GM21619 (cell line): Measurements from ENCODE around the gene DLG2.
A peak's percentile ranks its signal among the peaks of the same experiment; 100 is the strongest.

ENCODE experiments used
- ATAC-seq: cut with Tn5 transposase; IDR thresholded peaks from one replicate; pipeline ENCODE4 v1.9.1; 2021; ENCODE audit not compliant: unreplicated experiment

Gene DLG2

GRCh38 chr11:84590106-84590505, 1037.0 kb downstream of the DLG2 start:
- ATAC-seq, result no peak

- ATAC-seq, result no peak
Observed at GRCh38 chr11:84588131-84588829, 1038.9 kb downstream of the DLG2 start.

- no peak for ATAC-seq
Observed at GRCh38 chr11:84583106-84583505, 1044.0 kb downstream of the DLG2 start.

GRCh38 chr11:84581083-84581482, 1046.1 kb downstream of the DLG2 start:
- no peak for ATAC-seq

- no peak for ATAC-seq
Observed at GRCh38 chr11:84580428-84580827, 1046.7 kb downstream of the DLG2 start.

- no peak for ATAC-seq
Observed at GRCh38 chr11:84573868-84574267, 1053.3 kb downstream of the DLG2 start.

GRCh38 chr11:84566671-84567070, 1060.5 kb downstream of the DLG2 start:
- ATAC-seq, result no peak

- no peak for ATAC-seq
Observed at GRCh38 chr11:84564867-84565184, 1062.3 kb downstream of the DLG2 start.

- ATAC-seq, result peak; percentile 94
Observed at GRCh38 chr11:84564180-84564866, 1062.8 kb downstream of the DLG2 start.

GRCh38 chr11:84563356-84563755, 1063.8 kb downstream of the DLG2 start:
- no peak for ATAC-seq

GRCh38 chr11:84560206-84560605, 1066.9 kb downstream of the DLG2 start:
- ATAC-seq, result no peak

- ATAC-seq, result peak; percentile 99
Observed at GRCh38 chr11:84558085-84558905, 1068.8 kb downstream of the DLG2 start.

GRCh38 chr11:84552791-84553190, 1074.4 kb downstream of the DLG2 start:
- ATAC-seq, result no peak

GRCh38 chr11:84549217-84549616, 1077.9 kb downstream of the DLG2 start:
- peak; percentile 97 for ATAC-seq

- ATAC-seq, result no peak
Observed at GRCh38 chr11:84544566-84544965, 1082.6 kb downstream of the DLG2 start.

GRCh38 chr11:84543367-84544159, 1083.6 kb downstream of the DLG2 start:
- no peak for ATAC-seq

- no peak for ATAC-seq
Observed at GRCh38 chr11:84541731-84542340, 1085.3 kb downstream of the DLG2 start.

- ATAC-seq, result no peak
Observed at GRCh38 chr11:84536456-84536855, 1090.7 kb downstream of the DLG2 start.

- ATAC-seq, result no peak
Observed at GRCh38 chr11:84532364-84532763, 1094.8 kb downstream of the DLG2 start.

GRCh38 chr11:84526250-84526649, 1100.9 kb downstream of the DLG2 start:
- ATAC-seq, result no peak
